GM10248 (cell line): ENCODE data around the gene FOXI1.
"Not testable (repeated sequence)": the region's sequence is repeated elsewhere in the genome, so short reads cannot be mapped to it uniquely, and the experiment has no call there.

ENCODE experiments used
- CTCF ChIA-PET: fragments of 300-600 bp; sonication (Branson Sonifier 250); formaldehyde crosslinking; extraction: SDS; loops from one replicate; lab custom pipeline; 2021; ENCODE audit warnings: antibody characterized with exemption; lab: Yijun Ruan, JAX
- POLR2A ChIA-PET: fragments of 350-650 bp; sonication (Branson Sonifier 250); formaldehyde crosslinking; extraction: SDS; loops from one replicate; lab custom pipeline; 2020; ENCODE audit warnings: antibody characterized with exemption; lab: Yijun Ruan, JAX
- DNase-seq: peaks from one replicate; pipeline ENCODE4 v3.0.0; 2012; ENCODE audit errors: extremely low spot score
- CTCF ChIP-seq: IDR thresholded peaks from 2 replicates; pipeline ENCODE4 v1.5.1; 2012; ENCODE audit warnings: mild to moderate bottlenecking, low read depth; ENCODE audit errors: extremely low read depth, missing control alignments, control extremely low read depth

FOXI1 gene

GRCh38 chr5:170081616-170082015 is 24.1 kb upstream of the FOXI1 start:
- ChIA-PET POLR2A (no interaction called here), CTCF (interaction anchor here (1.0 kb wide), 1 partner anchor 102 kb away, joined by 3 read pairs; no protein-coding TSS in a partner anchor)
- TF ChIP-seq CTCF: no peak
- no peak for DNase-seq

- CTCF ChIA-PET: interaction anchor here (0.9 to 1.0 kb wide), 2 partner anchors 11 to 13 kb away, joined by 3 read pairs; no protein-coding TSS in a partner anchor
- no peak for TF ChIP-seq CTCF
- DNase-seq: no peak
- POLR2A ChIA-PET: no interaction called here
Measured at GRCh38 chr5:170082701-170083100, 23.0 kb upstream of the FOXI1 start.

GRCh38 chr5:170087168-170087817 is 18.4 kb upstream of the FOXI1 start:
- CTCF ChIA-PET: interaction anchor here (1.0 kb wide), 1 partner anchor 10 kb away, joined by 4 read pairs; no protein-coding TSS in a partner anchor
- DNase-seq: no peak
- POLR2A ChIA-PET: no interaction called here

GRCh38 chr5:170092455-170093101 is 13.1 kb upstream of the FOXI1 start:
- POLR2A ChIA-PET: no interaction called here
- no peak for TF ChIP-seq CTCF
- DNase-seq: no peak
- CTCF ChIA-PET: interaction anchor here (1.6 kb wide), 1 partner anchor 9 kb away, joined by 4 read pairs; no protein-coding TSS in a partner anchor

More at GRCh38 chr5:170087168-170087817, 18.4 kb upstream of the FOXI1 start:
- TF ChIP-seq CTCF: no peak

GRCh38 chr5:170094329-170094728 is 11.4 kb upstream of the FOXI1 start:
- POLR2A ChIA-PET, DNase-seq, CTCF ChIA-PET: not testable (repeated sequence)

GRCh38 chr5:170095646-170096045 is 10.1 kb upstream of the FOXI1 start:
- CTCF ChIA-PET: interaction anchor here (1.3 kb wide), 1 partner anchor 89 kb away, joined by 8 read pairs; no protein-coding TSS in a partner anchor
- POLR2A ChIA-PET: no interaction called here
- no peak for DNase-seq
- TF ChIP-seq CTCF: no peak

- ChIA-PET POLR2A (no interaction called here), CTCF (interaction anchor here (1.2 to 5.8 kb wide), 4 partner anchors 14 to 121 kb away, joined by 3 to 100 read pairs (median 6); no protein-coding TSS in a partner anchor)
- no peak for DNase-seq
- TF ChIP-seq CTCF: no peak
Measured at GRCh38 chr5:170097934-170098333, 7.8 kb upstream of the FOXI1 start.
